GM18858 (cell line): ENCODE data around the gene DRG2.

Experiments
- ATAC-seq: cut with Tn5 transposase; IDR thresholded peaks from one replicate; pipeline ENCODE4 v1.9.1; 2021; ENCODE audit not compliant: unreplicated experiment

Gene DRG2

GRCh38 chr17:18142417-18142816 is 54.7 kb downstream of the DRG2 start:
- ATAC-seq, result no peak

GRCh38 chr17:18143044-18143936 is 55.5 kb downstream of the DRG2 start:
- ATAC-seq, result no peak

- no peak for ATAC-seq
Measured at GRCh38 chr17:18144261-18144660, 56.5 kb downstream of the DRG2 start.

- no peak for ATAC-seq
Measured at GRCh38 chr17:18144855-18145254, 57.1 kb downstream of the DRG2 start.

- no peak for ATAC-seq
Measured at GRCh38 chr17:18145811-18146210, 58.1 kb downstream of the DRG2 start.

- ATAC-seq, result no peak
Measured at GRCh38 chr17:18146259-18146658, 58.5 kb downstream of the DRG2 start.

- ATAC-seq, result no peak
Measured at GRCh38 chr17:18146980-18147379, 59.2 kb downstream of the DRG2 start.

GRCh38 chr17:18148586-18148985 is 60.8 kb downstream of the DRG2 start:
- no peak for ATAC-seq

GRCh38 chr17:18151290-18151689 is 63.5 kb downstream of the DRG2 start:
- no peak for ATAC-seq

GRCh38 chr17:18155179-18155578 is 67.4 kb downstream of the DRG2 start:
- no peak for ATAC-seq

GRCh38 chr17:18156171-18156975 is 68.6 kb downstream of the DRG2 start:
- no peak for ATAC-seq

GRCh38 chr17:18156976-18157280 is 69.2 kb downstream of the DRG2 start:
- ATAC-seq, result no peak
